ENCODE results near the gene NEMP2.

NEMP2 gene

GRCh38 chr2:190561094-190561493 lies 26.6 kb upstream of the NEMP2 start:
- Histone ChIP-seq H3K27ac (no peak overlapping the region), H3K4me1 (no peaks in the 10 kb centered on the region), H3K9me3 (ENCODE audit: control insufficient read depth, low read length) (no peaks in the 10 kb centered on the region), H3K4me2 (ENCODE audit: low read length) (no peak overlapping the region), H3K4me3 (ENCODE audit: low read depth, low read length) (no peak overlapping the region), H3K36me3 (ENCODE audit: control insufficient read depth, insufficient read depth, low read length) (no peaks in the 10 kb centered on the region), H3K9ac (no peak overlapping the region), H3K79me2 (no peaks in the 10 kb centered on the region), H2AFZ (no peak overlapping the region), H3K27me3 (ENCODE audit: control insufficient read depth, insufficient read depth, low read length) (no peaks in the 10 kb centered on the region)
- TF ChIP-seq CTCF (IDR thresholded peaks at IDR 0.05): no peak

GRCh38 chr2:190554357-190555006 lies 20.0 kb upstream of the NEMP2 start:
- Histone ChIP-seq H3K4me2 (ENCODE audit: low read length) (no peak overlapping the region), H2AFZ (no peak overlapping the region), H3K4me3 (ENCODE audit: low read depth, low read length) (no peak overlapping the region), H3K9me3 (ENCODE audit: control insufficient read depth, low read length) (no peaks in the 10 kb centered on the region), H3K4me1 (no peaks in the 10 kb centered on the region), H3K36me3 (ENCODE audit: control insufficient read depth, insufficient read depth, low read length) (no peaks in the 10 kb centered on the region), H3K9ac (no peak overlapping the region), H3K27me3 (ENCODE audit: control insufficient read depth, insufficient read depth, low read length) (no peaks in the 10 kb centered on the region), H3K79me2 (no peaks in the 10 kb centered on the region), H3K27ac (no peak overlapping the region)
- TF ChIP-seq CTCF (IDR thresholded peaks at IDR 0.05): no peak

- no peaks in the 10 kb centered on the region for H3K79me2 ChIP-seq
Measured at GRCh38 chr2:190553254-190553653, 18.7 kb upstream of the NEMP2 start.

GRCh38 chr2:190551928-190552327 lies 17.4 kb upstream of the NEMP2 start:
- Histone ChIP-seq H3K27me3 (ENCODE audit: control insufficient read depth, insufficient read depth, low read length) (no peaks in the 10 kb centered on the region), H2AFZ (no peak overlapping the region), H3K27ac (no peak overlapping the region), H3K4me3 (ENCODE audit: low read depth, low read length) (no peak overlapping the region), H3K9ac (no peak overlapping the region), H3K4me1 (no peaks in the 10 kb centered on the region), H3K4me2 (ENCODE audit: low read length) (no peak overlapping the region), H3K36me3 (ENCODE audit: control insufficient read depth, insufficient read depth, low read length) (no peaks in the 10 kb centered on the region), H3K9me3 (ENCODE audit: control insufficient read depth, low read length) (no peaks in the 10 kb centered on the region), H3K79me2 (no peaks in the 10 kb centered on the region)
- TF ChIP-seq CTCF (IDR thresholded peaks at IDR 0.05): no peak

More at GRCh38 chr2:190553254-190553653, 18.7 kb upstream of the NEMP2 start:
- no peak for TF ChIP-seq CTCF (IDR thresholded peaks at IDR 0.05)
- no peak overlapping the region for H3K9ac ChIP-seq
- H3K27ac ChIP-seq: no peak overlapping the region
- H3K4me3 ChIP-seq (ENCODE audit: low read depth, low read length): no peak overlapping the region
- no peaks in the 10 kb centered on the region for H3K36me3 ChIP-seq (ENCODE audit: control insufficient read depth, insufficient read depth, low read length)
- H3K4me2 ChIP-seq (ENCODE audit: low read length): no peak overlapping the region
- no peaks in the 10 kb centered on the region for H3K27me3 ChIP-seq (ENCODE audit: control insufficient read depth, insufficient read depth, low read length)
- H3K4me1 ChIP-seq: no peaks in the 10 kb centered on the region
- no peak overlapping the region for H2AFZ ChIP-seq
- no peaks in the 10 kb centered on the region for H3K9me3 ChIP-seq (ENCODE audit: control insufficient read depth, low read length)

- Histone ChIP-seq H2AFZ (no peak overlapping the region), H3K27me3 (ENCODE audit: control insufficient read depth, insufficient read depth, low read length) (no peaks in the 10 kb centered on the region), H3K9ac (no peak overlapping the region), H3K4me1 (no peaks in the 10 kb centered on the region), H3K79me2 (no peaks in the 10 kb centered on the region), H3K4me3 (ENCODE audit: low read depth, low read length) (no peak overlapping the region), H3K9me3 (ENCODE audit: control insufficient read depth, low read length) (no peaks in the 10 kb centered on the region), H3K36me3 (ENCODE audit: control insufficient read depth, insufficient read depth, low read length) (no peaks in the 10 kb centered on the region), H3K4me2 (ENCODE audit: low read length) (no peak overlapping the region), H3K27ac (no peak overlapping the region)
- TF ChIP-seq CTCF (IDR thresholded peaks at IDR 0.05): no peak
Measured at GRCh38 chr2:190550137-190550536, 15.6 kb upstream of the NEMP2 start.

All from parathyroid adenoma (tissue), 2 donors.